HepG2 (cell line): ENCODE results near the gene TCAIM. TPM values are rescaled to one million over a fixed set of nuclear protein-coding genes. Genes with fewer than 3 reads are reported as not detected.

Source experiments
- ATAC-seq: fragments of 200-7000 bp; cut with Tn5 transposase; 3 replicates; pipeline ENCODE4 v1.9.1; 2020; ENCODE audit warnings: mild to moderate bottlenecking, moderate library complexity
- BruUV-seq: library from RNA; stranded (reverse); fragments of 400-500 nt; replicated peaks from 2 replicates; lab custom pipeline; 2021; lab: Mats Ljungman, UMichigan
- CTCF ChIA-PET: fragments of 300-600 bp; formaldehyde crosslinking; extraction: SDS; loops from one replicate; lab custom pipeline; 2021; ENCODE audit warnings: low total read pairs, inconsistent platforms, low intra/inter-chr PET ratio; lab: Yijun Ruan, JAX
- POLR2A ChIA-PET: fragments of 350-600 bp; sonication (Branson Sonifier 250); formaldehyde crosslinking; loops from one replicate; lab custom pipeline; 2020; ENCODE audit warnings: antibody characterized with exemption, inconsistent platforms; lab: Yijun Ruan, JAX
- DNase-seq: peaks from one replicate; pipeline ENCODE4 v3.0.0-alpha.2; 2015; ENCODE audit warnings: low spot score
- FAIRE-seq: peaks from 3 replicates; lab custom pipeline; 2011; peaks lifted over from hg19 to GRCh38; lab: Jason Lieb, UNC
- H2AFZ ChIP-seq: one replicate; pipeline ENCODE4 v1.6.1; 2011; ENCODE audit warnings: low read length, inconsistent platforms
- H3K27ac ChIP-seq: fragments of 300-600 bp; 3 replicates; pipeline ENCODE4 v1.8.0; 2011; ENCODE audit warnings: mixed run types, mild to moderate bottlenecking, mixed read lengths, low read length, inconsistent platforms; ENCODE audit not compliant: insufficient read depth; ENCODE audit errors: extremely low read length
- H3K27me3 ChIP-seq, 2 experiments: fragments of 200-600 bp in 1 of 2; 2 replicates in 1 of 2; 3 replicates in 1 of 2; pipeline versions ENCODE4 v1.6.0 to v1.8.0; 2011; ENCODE audit warnings: low read length in 2 of 2, mild to moderate bottlenecking in 2 of 2, moderate library complexity in 2 of 2, inconsistent platforms in 1 of 2; ENCODE audit not compliant: insufficient read depth in 2 of 2, control insufficient read depth in 1 of 2
- H3K36me3 ChIP-seq, 2 experiments: fragments of 200-600 bp in 1 of 2; replicated peaks in 1 of 2; 2 replicates in 1 of 2; 3 replicates in 1 of 2; pipeline versions ENCODE4 v1.5.1 to v1.8.0; 2011; ENCODE audit warnings: low read length in 2 of 2, inconsistent platforms in 1 of 2; ENCODE audit not compliant: insufficient read depth in 2 of 2, control insufficient read depth in 1 of 2
- H3K4me1 ChIP-seq: 2 replicates; pipeline ENCODE4 v1.5.1; 2012; ENCODE audit warnings: low read length, inconsistent platforms; ENCODE audit not compliant: insufficient read depth
- H3K4me2 ChIP-seq: 2 replicates; pipeline ENCODE4 v1.6.0; 2011; ENCODE audit warnings: low read depth, low read length, inconsistent platforms
- H3K4me3 ChIP-seq, 3 experiments: fragments of 200-600 bp in 1 of 3; sonication (generic), shearing (Covaris generic) in 1 of 3; replicated peaks in 1 of 3; 2 replicates each; pipeline ENCODE4 v1.5.1; 2011 to 2016; ENCODE audit warnings: low read length in 3 of 3, inconsistent platforms in 2 of 3, low read depth in 2 of 3, mild to moderate bottlenecking in 2 of 3, control low read depth in 1 of 3, mixed read lengths in 1 of 3; ENCODE audit not compliant: insufficient read depth in 1 of 3
- H3K79me2 ChIP-seq: one replicate; pipeline ENCODE4 v1.6.1; 2011; ENCODE audit warnings: low read length, inconsistent platforms; ENCODE audit not compliant: insufficient read depth
- H3K9ac ChIP-seq: 2 replicates; pipeline ENCODE4 v1.6.0; 2011; ENCODE audit warnings: mild to moderate bottlenecking, low read depth, low read length, inconsistent platforms; ENCODE audit not compliant: insufficient read depth
- H3K9me3 ChIP-seq: 2 replicates; pipeline ENCODE4 v1.5.1; 2012; ENCODE audit warnings: mild to moderate bottlenecking, low read length
- H4K20me1 ChIP-seq: 2 replicates; pipeline ENCODE4 v1.6.0; 2011; ENCODE audit warnings: inconsistent platforms, mild to moderate bottlenecking, low read length, moderate library complexity; ENCODE audit not compliant: insufficient read depth
- FUBP1 ChIP-seq: sonication (generic); formaldehyde crosslinking; IDR thresholded peaks from 2 replicates; pipeline ENCODE4 v1.5.1; 2020; ENCODE audit warnings: missing genetic modification reagents, mild to moderate bottlenecking, borderline replicate concordance
- IKZF1 ChIP-seq: fragments of 450-650 bp; IDR thresholded peaks from 2 replicates; pipeline ENCODE4 v1.7.1; 2016
- MNT ChIP-seq: fragments of 450-650 bp; IDR thresholded peaks from 2 replicates; pipeline ENCODE4 v1.6.1; 2016
- TFE3 ChIP-seq: IDR thresholded peaks from 2 replicates; pipeline ENCODE4 v1.6.1; 2016
- ZBTB42 ChIP-seq: sonication (generic); formaldehyde crosslinking; IDR thresholded peaks from 2 replicates; pipeline ENCODE4 v1.5.0; 2020; ENCODE audit warnings: mild to moderate bottlenecking, missing genetic modification reagents
- ZNF260 ChIP-seq: sonication (generic); formaldehyde crosslinking; IDR thresholded peaks from 2 replicates; pipeline ENCODE4 v1.4.0; 2020; ENCODE audit warnings: missing genetic modification reagents, low read depth, mild to moderate bottlenecking, borderline replicate concordance
- ZNF333 ChIP-seq: sonication (generic); formaldehyde crosslinking; IDR thresholded peaks from 2 replicates; pipeline ENCODE4 v1.4.0; 2020; ENCODE audit warnings: mild to moderate bottlenecking, missing genetic modification reagents, borderline replicate concordance
- ZNF569 ChIP-seq: sonication (generic); formaldehyde crosslinking; IDR thresholded peaks from 2 replicates; pipeline ENCODE4 v1.5.0; 2020; ENCODE audit warnings: mild to moderate bottlenecking, missing genetic modification reagents, moderate library complexity, borderline replicate concordance
- ZNF589 ChIP-seq: sonication (generic); formaldehyde crosslinking; conservative IDR thresholded peaks from 2 replicates; pipeline ENCODE4 v1.8.0; 2022; ENCODE audit warnings: mild to moderate bottlenecking, moderate library complexity, missing genetic modification reagents
- WGBS: methylation state at CpG from one replicate; pipeline ENCODE4 v1.1.6; 2017; ENCODE audit warnings: low lambda C conversion rate; 5-methylcytosine and 5-hydroxymethylcytosine counted together
- in situ Hi-C: cut with HindIII; loops from 2 replicates; pipeline ENCODE4 v1.10.0; 2017; ENCODE audit warnings: low pct_unique_long_range_greater_than_20kb; ENCODE audit not compliant: extremely low pct_ligation_motif_present
- intact Hi-C: fragments of 100-400 bp; cut with micrococcal nuclease; formaldehyde crosslinking; loops from one replicate; pipeline ENCODE4 v1.10.0; 2022; ENCODE audit not compliant: unreplicated experiment
- polyA plus RNA-seq, 8 experiments: library from polyadenylated mRNA; depleted of rRNA in 3 of 8; stranded (reverse) in 7 of 8; unstranded in 1 of 8; fragments of >200 nt; fragmentation: Illumina TruSeq in 4 of 8; extraction: Trizol in 4 of 8; gene quantifications; 2 replicates each; pipeline versions ENCODE4 v1.2.1 to v1.2.3, GENCODE V29; 2011 to 2016; ENCODE audit warnings: low read depth in 4 of 8, missing spikeins in 1 of 8, mixed read lengths in 1 of 8; ENCODE audit not compliant: insufficient read depth in 1 of 8
- total RNA-seq, 5 experiments: library from RNA; depleted of rRNA; stranded (reverse); fragments of >200 nt; fragmentation: Illumina TruSeq; extraction: Trizol; gene quantifications; 2 replicates each; pipeline ENCODE4 v1.2.3, GENCODE V29; 2016; ENCODE audit warnings: low read depth in 1 of 5

The TCAIM gene
- total and polyA plus RNA-seq, 2 of the 13 experiments (the other 11 are each of a cell fraction or from before 2014, with no cell fraction given) = 16.9 to 22.6 TPM

GRCh38 chr3:44411031-44411645 is 72.6 kb downstream of the TCAIM start:
- no TSS peak for BruUV-seq
- Histone ChIP-seq H3K4me2 (no peak overlapping the region), H2AFZ (no peak overlapping the region), H3K36me3 (no peaks in the 10 kb centered on the region), H3K9ac (no peak overlapping the region), H4K20me1 (no peaks in the 10 kb centered on the region), H3K79me2 (no peaks in the 10 kb centered on the region), H3K4me1 (peaks cover 15% of the 10 kb centered on the region), H3K27me3 (no peaks in the 10 kb centered on the region), H3K9me3 (no peaks in the 10 kb centered on the region), H3K4me3 (no peak overlapping the region), H3K27ac (no peak overlapping the region)
- POLR2A ChIA-PET = interaction anchor here (0.9 kb wide), 1 partner anchor 28 kb away, joined by 3 read pairs; no protein-coding TSS in a partner anchor
- CTCF ChIA-PET = no interaction called here
- TF ChIP-seq MNT = peak; percentile 85
- no peak for TF ChIP-seq ZNF333 (CRISPR knock-in tag)
- WGBS = 86% methylated on average over 6 of the region's 11 CpGs
- intact Hi-C loops (no loop called here), in situ Hi-C loops (no loop called here)
- FAIRE-seq = no peak
- no peak for DNase-seq
- no peak for ATAC-seq

GRCh38 chr3:44412365-44412764 is 73.8 kb downstream of the TCAIM start:
- Histone ChIP-seq H3K27me3 (no peaks in the 10 kb centered on the region; a peak in 1 of 5 replicates), H3K79me2 (no peaks in the 10 kb centered on the region), H3K9ac (no peak overlapping the region), H3K4me1 (peaks cover 15% of the 10 kb centered on the region), H3K36me3 (no peaks in the 10 kb centered on the region), H3K9me3 (no peaks in the 10 kb centered on the region), H3K4me3 (no peak overlapping the region), H4K20me1 (no peaks in the 10 kb centered on the region), H3K4me2 (no peak overlapping the region), H3K27ac (no peak overlapping the region), H2AFZ (no peak overlapping the region)
- TF ChIP-seq FUBP1 (CRISPR knock-in tag) (no peak), ZBTB42 (no peak), ZNF589 (CRISPR knock-in tag) (no peak), TFE3 (no peak), ZNF569 (CRISPR knock-in tag) (no peak), IKZF1 (no peak), ZNF260 (CRISPR knock-in tag) (no peak)
- POLR2A ChIA-PET = interaction anchor here (2.3 kb wide), 1 partner anchor 74 kb away, joined by 6 read pairs; the partner anchor contains the start of gene TCAIM
- ATAC-seq = no peak
- no peak for FAIRE-seq
- no TSS peak for BruUV-seq
- WGBS = 83% methylated on average over 9 of the region's 10 CpGs
- CTCF ChIA-PET = no interaction called here
- DNase-seq = no peak
- intact Hi-C loops = no loop called here
- in situ Hi-C loops = no loop called here
